Measurements from ENCODE around the gene TNFSF9. TPM values are rescaled to one million over a fixed set of nuclear protein-coding genes. Genes with fewer than 3 reads are reported as not detected.
A peak's percentile ranks its signal among the peaks of the same experiment; 100 is the strongest.

TNFSF9 gene
- total RNA-seq, 2 donors from 2014 or later = 0.79 to 4.0 TPM

DNA sequence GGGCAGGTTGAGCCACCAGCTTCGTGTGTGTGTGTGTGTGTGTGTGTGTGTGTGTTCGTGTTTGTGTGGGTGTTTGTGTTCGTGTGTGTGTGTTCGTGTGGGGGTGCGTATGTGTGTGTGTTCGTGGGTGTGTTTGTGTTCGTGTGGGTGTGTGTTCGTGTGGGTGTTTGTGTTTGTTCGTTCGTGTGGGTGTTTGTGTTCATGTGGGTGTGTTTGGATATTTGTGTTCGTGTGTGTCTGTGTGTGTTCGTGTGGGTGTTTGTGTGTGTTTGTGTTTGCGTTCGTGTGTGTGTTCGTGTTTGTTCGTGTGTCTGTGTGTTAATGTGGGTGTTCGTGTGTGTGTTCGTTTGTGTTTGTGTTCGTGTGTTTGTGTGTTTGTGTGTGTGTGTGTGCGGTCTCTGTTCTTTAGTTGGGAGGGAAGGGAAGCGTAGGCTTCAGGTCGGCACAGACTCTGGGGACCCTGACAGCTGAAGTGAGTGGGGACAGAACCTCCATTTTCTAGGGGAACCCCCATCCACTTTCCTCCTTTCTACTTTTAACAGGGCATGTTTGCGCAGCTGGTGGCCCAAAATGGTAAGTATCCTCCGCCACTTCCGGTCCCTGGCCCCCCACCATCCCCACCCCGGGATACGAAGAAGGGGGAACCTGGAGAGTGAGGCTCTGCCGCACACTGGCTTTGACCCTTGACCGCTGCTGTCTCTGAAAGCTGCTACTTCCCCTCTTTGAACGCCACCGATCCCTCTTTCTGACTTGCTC is 1.6 kb downstream of the TNFSF9 start:
- H3K4me3 ChIP-seq = no peak overlapping the region
- no peak for DNase-seq

GRCh38 chr19:6533000-6533328 is 2.1 kb downstream of the TNFSF9 start:
- intact Hi-C loops (cut with DNase I) = no loop called here
- no peak for DNase-seq
- no peak overlapping the region for H3K4me3 ChIP-seq
- no peaks in the 10 kb centered on the region for H3K36me3 ChIP-seq
- no peak overlapping the region for H3K27ac ChIP-seq
- TF ChIP-seq, protein P1, sequence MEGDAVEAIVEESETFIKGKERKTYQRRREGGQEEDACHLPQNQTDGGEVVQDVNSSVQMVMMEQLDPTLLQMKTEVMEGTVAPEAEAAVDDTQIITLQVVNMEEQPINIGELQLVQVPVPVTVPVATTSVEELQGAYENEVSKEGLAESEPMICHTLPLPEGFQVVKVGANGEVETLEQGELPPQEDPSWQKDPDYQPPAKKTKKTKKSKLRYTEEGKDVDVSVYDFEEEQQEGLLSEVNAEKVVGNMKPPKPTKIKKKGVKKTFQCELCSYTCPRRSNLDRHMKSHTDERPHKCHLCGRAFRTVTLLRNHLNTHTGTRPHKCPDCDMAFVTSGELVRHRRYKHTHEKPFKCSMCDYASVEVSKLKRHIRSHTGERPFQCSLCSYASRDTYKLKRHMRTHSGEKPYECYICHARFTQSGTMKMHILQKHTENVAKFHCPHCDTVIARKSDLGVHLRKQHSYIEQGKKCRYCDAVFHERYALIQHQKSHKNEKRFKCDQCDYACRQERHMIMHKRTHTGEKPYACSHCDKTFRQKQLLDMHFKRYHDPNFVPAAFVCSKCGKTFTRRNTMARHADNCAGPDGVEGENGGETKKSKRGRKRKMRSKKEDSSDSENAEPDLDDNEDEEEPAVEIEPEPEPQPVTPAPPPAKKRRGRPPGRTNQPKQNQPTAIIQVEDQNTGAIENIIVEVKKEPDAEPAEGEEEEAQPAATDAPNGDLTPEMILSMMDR (IDR thresholded peaks at IDR 0.05) = no peak
- H3K9ac ChIP-seq (ENCODE audit: low read depth in 2 of 2, low read length in 2 of 2) = no peak overlapping the region
- no peaks in the 10 kb centered on the region for H3K4me1 ChIP-seq
- H3K27me3 ChIP-seq = peaks cover 5% of the 10 kb centered on the region
- no peaks in the 10 kb centered on the region for H3K9me3 ChIP-seq

More for the DNA sequence above, 1.6 kb downstream of the TNFSF9 start:
- peaks cover 5% of the 10 kb centered on the region for H3K27me3 ChIP-seq
- peak overlapping the region in 1 of 2 donors; percentile 38 for H3K9ac ChIP-seq (ENCODE audit: low read depth in 2 of 2, low read length in 2 of 2)
- H3K27ac ChIP-seq = no peak overlapping the region
- H3K4me1 ChIP-seq = no peaks in the 10 kb centered on the region
- H3K36me3 ChIP-seq = no peaks in the 10 kb centered on the region
- intact Hi-C loops (cut with DNase I) = no loop called here
- H3K9me3 ChIP-seq = no peaks in the 10 kb centered on the region
- TF ChIP-seq, protein P1 (IDR thresholded peaks at IDR 0.05) = no peak

DNA sequence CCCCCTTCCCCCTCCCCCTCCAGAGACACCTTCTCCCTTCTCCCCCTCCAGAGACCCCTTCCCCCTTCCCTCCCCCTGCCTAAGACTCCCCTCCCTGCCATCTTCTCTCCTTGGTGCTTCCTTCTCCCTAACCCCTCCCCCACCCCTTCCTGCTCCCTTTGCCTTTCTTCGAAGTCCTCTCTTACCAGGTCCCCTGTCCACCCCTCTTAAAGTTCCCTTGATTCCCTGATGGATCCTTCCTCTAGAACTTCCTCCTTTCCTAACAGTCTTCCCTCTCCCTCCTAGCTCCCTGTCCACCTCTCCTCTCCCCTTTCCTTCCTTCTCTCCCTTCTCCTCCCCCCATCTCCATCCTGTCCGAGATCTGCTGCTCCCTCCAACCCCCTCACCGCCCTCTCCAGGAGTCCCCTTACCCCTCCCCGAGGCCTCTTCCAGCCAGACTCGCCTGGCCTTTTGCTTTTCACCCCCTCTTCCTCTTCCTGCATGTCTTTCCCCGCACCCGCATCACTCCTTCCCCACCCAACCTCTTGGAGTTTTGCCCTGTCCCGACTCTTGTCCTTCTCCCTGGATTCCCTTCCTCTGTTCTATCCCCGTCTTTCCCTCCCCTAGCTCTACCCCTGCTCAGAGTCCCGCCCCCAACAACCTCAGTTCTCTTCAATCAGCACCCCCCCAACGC is 3.1 kb downstream of the TNFSF9 start:
- Histone ChIP-seq H3K9me3 (no peaks in the 10 kb centered on the region), H3K27me3 (peaks cover 5% of the 10 kb centered on the region), H3K4me3 (no peak overlapping the region), H3K27ac (no peak overlapping the region), H3K9ac (ENCODE audit: low read depth in 2 of 2, low read length in 2 of 2) (no peak overlapping the region), H3K4me1 (no peaks in the 10 kb centered on the region), H3K36me3 (no peaks in the 10 kb centered on the region)
- TF ChIP-seq, protein P1 (IDR thresholded peaks at IDR 0.05) = no peak
- no peak for DNase-seq
- intact Hi-C loops (cut with DNase I) = no loop called here

- DNase-seq = no peak
- H3K27ac ChIP-seq = no peak overlapping the region
- H3K9me3 ChIP-seq = no peaks in the 10 kb centered on the region
- TF ChIP-seq, protein P1 (IDR thresholded peaks at IDR 0.05) = no peak
- no peak overlapping the region for H3K9ac ChIP-seq (ENCODE audit: low read depth in 2 of 2, low read length in 2 of 2)
- intact Hi-C loops (cut with DNase I) = no loop called here
- H3K27me3 ChIP-seq = peaks cover 5% of the 10 kb centered on the region
- no peaks in the 10 kb centered on the region for H3K36me3 ChIP-seq
- H3K4me3 ChIP-seq = no peak overlapping the region
- H3K4me1 ChIP-seq = no peaks in the 10 kb centered on the region
Measured at GRCh38 chr19:6534451-6535093, 3.7 kb downstream of the TNFSF9 start.

DNA sequence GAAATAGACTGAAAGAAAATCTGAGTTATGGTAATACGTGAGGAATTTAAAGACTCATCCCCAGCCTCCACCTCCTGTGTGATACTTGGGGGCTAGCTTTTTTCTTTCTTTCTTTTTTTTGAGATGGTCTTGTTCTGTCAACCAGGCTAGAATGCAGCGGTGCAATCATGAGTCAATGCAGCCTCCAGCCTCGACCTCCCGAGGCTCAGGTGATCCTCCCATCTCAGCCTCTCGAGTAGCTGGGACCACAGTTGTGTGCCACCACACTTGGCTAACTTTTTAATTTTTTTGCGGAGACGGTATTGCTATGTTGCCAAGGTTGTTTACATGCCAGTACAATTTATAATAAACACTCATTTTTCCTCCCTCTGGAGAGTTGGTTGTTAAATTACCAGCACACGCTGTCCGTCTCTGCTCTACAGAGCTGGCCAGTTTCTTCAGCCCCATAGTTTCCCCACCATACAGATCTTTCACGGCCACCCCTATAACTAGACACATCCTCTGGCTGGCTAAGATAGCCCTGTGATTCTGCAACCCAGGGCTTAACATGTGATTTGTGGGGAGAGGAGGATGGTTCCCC is 4.8 kb downstream of the TNFSF9 start:
- H3K4me1 ChIP-seq = no peaks in the 10 kb centered on the region
- intact Hi-C loops (cut with DNase I) = no loop called here
- H3K27me3 ChIP-seq = peaks cover 5% of the 10 kb centered on the region

More for the DNA sequence above, 4.8 kb downstream of the TNFSF9 start:
- H3K27ac ChIP-seq = no peak overlapping the region
- H3K9ac ChIP-seq (ENCODE audit: low read depth in 2 of 2, low read length in 2 of 2) = no peak overlapping the region
- no peaks in the 10 kb centered on the region for H3K9me3 ChIP-seq
- H3K4me3 ChIP-seq = no peak overlapping the region
- H3K36me3 ChIP-seq = no peaks in the 10 kb centered on the region
- DNase-seq = no peak
- TF ChIP-seq, protein P1 (IDR thresholded peaks at IDR 0.05) = no peak

Measured in colonic mucosa (tissue), 4 donors.